NCI-H1092 treated with DMSO at 0.1 percent for 48 hours (cell line): ENCODE results near the gene C2orf15.
"Not testable (repeated sequence)": the region's sequence is repeated elsewhere in the genome, so short reads cannot be mapped to it uniquely, and the experiment has no call there.

Experiments used
- DNase-seq: peaks from one replicate; lab custom pipeline; 2025; lab: John Stamatoyannopoulos, UW

C2orf15 gene

DNA sequence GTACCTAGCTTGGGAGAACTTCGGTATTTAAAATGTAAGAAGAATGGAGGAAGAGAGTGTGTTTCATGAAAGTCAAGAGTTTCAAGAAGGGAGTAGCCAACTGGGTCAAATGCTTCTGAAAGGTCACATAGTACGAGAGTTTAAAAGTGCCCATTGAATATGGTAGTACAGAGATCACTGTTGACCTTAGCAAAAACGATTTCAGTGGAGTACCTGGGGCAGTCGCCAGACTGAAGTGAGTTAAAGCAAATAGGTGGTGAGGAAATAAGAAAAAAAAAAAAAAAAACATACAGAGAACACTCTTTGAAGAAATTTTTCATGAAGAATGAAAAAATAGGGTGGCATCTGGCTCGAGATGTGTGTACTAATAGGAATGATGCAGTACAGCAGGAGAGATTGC, 24.7 kb downstream of the C2orf15 start:
- no peak for DNase-seq

DNA sequence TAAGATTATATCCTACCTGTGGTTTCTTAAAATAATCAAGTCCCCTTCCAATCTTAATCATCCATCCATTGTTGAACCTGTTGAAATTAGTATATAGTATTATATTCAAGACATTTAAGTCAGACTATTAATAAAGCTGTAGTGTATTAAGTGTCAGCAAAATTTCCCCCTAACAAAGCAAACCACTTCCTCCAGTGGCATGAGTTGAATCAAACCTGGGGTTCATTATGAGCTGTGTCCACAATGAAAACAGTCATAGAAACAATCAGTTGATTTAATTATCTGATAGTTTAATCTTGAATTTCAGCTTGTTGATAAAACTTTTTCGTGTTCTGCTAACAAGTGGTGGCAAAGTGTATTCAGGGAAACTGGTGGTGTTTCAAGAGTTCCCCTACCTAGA, 28.0 kb downstream of the C2orf15 start:
- DNase-seq = no peak

DNA sequence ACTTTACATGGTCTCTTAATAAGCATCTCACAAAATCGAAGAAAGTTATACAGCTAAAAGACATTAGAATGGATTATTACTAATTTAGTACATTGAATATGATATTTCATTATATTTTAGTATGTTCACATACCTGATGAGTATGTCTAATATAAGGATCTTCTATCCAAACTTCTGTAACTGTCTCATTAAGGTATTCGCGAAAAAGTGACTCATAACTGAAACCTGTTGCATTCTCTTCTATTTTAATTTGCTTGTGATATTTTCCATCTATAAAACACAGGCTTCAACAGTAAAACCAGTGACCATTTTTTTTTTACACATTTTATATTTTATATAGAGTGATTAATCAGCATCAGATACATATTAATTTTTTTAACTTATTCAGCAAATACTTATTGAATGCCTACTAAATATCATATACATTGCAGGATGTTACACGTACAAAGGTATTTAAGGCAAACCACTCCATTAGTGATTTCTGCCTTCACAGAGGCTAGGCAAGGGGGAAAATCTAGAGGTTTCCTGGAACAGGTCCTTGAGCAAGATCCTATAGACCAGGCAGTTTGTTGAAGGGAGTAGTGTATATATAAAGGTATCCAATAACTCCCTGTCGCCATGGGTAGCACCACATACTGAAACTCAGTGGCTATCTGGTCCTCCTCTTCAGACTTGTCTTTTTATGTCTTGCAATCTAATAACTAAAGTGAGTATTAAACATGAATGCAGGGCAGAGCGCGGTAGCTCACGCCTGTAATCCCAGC, 30.1 kb downstream of the C2orf15 start:
- DNase-seq = no peak

DNA sequence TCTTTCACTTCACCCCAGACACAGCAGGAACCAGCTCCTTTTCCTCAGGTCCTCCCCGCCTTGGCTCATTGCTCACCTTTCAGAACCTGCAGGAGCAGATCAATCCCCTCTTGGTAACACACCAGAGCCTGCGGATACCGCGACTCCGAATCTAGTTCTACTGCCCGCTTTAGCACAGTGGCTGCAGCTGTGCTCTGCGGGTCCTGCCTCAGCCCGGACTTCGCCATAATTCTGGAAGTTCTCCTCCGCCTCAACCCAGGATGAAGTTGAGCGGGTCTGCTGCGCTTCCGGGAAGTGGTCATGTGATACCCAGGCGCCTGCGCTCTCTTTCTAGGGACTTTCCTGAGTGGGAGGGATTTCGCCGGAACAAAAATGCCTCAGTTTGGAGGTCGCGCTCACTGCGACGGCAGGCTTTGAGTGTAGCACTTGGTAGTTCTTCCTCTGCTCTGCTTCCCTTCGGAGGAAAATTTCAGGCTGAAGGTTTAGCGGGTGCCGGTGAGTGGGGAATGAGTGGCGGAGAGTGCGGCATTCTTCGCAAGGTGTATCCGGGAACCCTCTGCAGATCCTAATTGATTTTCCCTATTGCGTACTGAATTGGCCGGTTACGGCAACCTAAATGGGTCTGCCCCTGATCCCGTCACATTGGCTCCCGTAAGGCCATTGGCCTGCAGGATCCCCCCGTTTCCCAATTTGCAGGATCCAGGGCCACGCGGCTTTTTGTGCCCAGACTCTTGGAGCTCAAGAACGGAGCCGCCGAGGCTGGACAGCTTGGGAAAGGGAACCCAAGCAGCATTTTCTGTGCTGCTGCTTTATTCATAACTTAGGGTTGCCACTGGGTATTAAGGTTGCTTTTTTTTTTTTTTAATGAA, 39.5 kb downstream of the C2orf15 start, which contains the start of the genes MITD1 and MRPL30:
Gene MITD1 (minus strand): TSS at position 304 of the 869 bp plus-strand sequence. CDS start 77 bp downstream, at position 227.
Gene MRPL30 (plus strand): TSS at position 430 of the 869 bp plus-strand sequence. CDS start 5,020 bp downstream, outside the sequence.
- peak; percentile 93 for DNase-seq

- DNase-seq = no peak
Measured at GRCh38 chr2:99181624-99182000, 40.1 kb downstream of the C2orf15 start.

- DNase-seq = no peak
Measured at GRCh38 chr2:99183025-99183424, 41.5 kb downstream of the C2orf15 start.

DNA sequence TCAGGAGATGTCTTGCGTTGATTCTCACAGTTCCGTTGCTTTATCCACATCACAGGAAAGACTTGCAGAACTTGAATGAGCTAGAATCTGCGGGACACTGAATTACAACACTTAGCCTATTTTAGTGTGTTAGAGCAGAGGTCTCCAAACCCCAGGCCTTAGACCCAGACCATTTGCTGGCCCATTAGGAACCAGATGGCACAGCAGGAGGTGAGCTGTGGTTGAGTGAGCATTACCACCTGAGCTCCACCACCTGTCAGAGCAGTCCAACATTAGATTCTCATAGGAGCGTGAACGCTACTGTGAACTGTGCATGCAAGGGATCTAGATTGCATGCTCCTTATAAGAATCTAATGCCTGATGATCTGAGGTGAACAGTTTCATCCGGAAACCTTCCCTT, 43.3 kb downstream of the C2orf15 start:
- no peak for DNase-seq

DNA sequence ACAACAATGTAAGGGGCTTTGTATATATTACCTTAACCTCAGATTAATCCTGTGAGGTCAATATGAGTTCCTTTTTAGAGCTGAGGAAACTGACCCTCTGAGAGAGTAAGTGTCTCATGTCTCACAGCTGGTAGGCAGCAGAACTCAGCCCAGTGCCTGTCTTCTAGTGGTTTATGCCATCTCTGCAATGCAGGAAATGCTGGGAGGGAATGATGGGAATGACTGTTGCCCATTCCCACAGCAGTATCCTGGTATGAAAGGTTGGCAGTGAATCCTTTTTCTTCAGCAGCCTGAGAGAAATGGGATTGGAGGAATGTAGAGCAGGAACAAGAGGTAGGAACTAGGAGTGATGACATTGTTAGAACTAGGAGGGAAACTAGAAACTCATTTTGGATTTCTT, 45.5 kb downstream of the C2orf15 start:
- DNase-seq = no peak

DNA sequence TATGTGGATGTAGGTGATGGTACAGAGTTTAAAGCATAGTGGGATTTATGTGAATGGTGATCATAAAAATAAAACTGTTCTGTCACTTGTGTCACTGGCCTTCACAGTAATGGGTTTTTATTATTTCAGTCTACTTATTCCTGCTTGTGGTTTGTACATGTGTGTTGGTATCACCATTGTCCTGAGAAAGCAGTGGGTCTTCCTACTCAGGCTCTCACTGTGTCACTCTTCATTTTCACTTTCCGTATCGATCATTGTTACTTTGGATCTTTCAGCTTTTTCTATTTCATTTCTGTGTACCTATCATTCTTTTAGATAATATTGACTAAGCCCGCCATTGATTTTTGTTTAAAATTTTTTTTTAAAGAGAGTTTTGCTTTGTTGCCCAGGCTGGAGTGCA, 46.9 kb downstream of the C2orf15 start:
- DNase-seq = no peak

DNA sequence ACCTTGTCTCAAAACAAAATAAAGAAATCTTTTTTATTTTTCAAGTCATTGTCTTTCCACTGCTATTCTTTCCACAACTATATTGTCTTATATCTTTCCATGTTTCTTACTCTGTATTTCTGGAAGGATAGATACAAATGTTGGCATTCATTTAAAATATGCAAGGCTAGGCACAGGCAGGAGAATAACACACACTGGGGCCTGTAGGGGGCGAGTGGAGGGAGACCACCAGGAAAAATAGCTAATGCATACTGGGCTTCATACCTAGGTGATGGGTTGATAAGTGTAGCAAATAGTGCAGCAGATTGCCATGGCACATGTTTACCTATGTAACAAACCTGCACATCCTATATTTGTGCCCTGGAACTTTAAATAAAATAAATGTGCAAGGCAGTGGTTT, 49.0 kb downstream of the C2orf15 start:
- DNase-seq = no peak

- DNase-seq = not testable (repeated sequence)
Measured at GRCh38 chr2:99192364-99192763, 50.9 kb downstream of the C2orf15 start.

GRCh38 chr2:99198103-99198841, 56.8 kb downstream of the C2orf15 start:
- no peak for DNase-seq

- no peak for DNase-seq
Measured at GRCh38 chr2:99200076-99200800, 58.7 kb downstream of the C2orf15 start.
